ENCODE data around the gene KHDC1L. TPM values are rescaled to one million over a fixed set of nuclear protein-coding genes. Genes with fewer than 3 reads are reported as not detected.
"Not testable (repeated sequence)": the region's sequence is repeated elsewhere in the genome, so short reads cannot be mapped to it uniquely, and the experiment has no call there.

Gene KHDC1L
- total and polyA plus RNA-seq, 8 donors, result 0.23 TPM; not detected in 7

GRCh38 chr6:73236144-73236750 is 11.0 kb upstream of the KHDC1L start:
- no peaks in the 10 kb centered on the region for H3K36me3 ChIP-seq
- no peak for DNase-seq
- H3K27ac ChIP-seq, result no peak overlapping the region
- H3K27me3 ChIP-seq, result no peaks in the 10 kb centered on the region
- intact Hi-C loops (cut with DNase I; ENCODE audit: low total_unique reads), result no loop called here
- 89 to 97% (median 90%) methylated on average over 5 of the region's 5 CpGs for WGBS, 5 donors
- no peaks in the 10 kb centered on the region for H3K9me3 ChIP-seq
- H3K4me3 ChIP-seq, result no peak overlapping the region
- H3K4me1 ChIP-seq, result no peaks in the 10 kb centered on the region
- no peak for TF ChIP-seq POLR2AphosphoS5 (IDR thresholded peaks at IDR 0.05)
- no peak for TF ChIP-seq POLR2A (IDR thresholded peaks at IDR 0.05)
- TF ChIP-seq EP300 (IDR thresholded peaks at IDR 0.05), result no peak
- TF ChIP-seq, protein P1, sequence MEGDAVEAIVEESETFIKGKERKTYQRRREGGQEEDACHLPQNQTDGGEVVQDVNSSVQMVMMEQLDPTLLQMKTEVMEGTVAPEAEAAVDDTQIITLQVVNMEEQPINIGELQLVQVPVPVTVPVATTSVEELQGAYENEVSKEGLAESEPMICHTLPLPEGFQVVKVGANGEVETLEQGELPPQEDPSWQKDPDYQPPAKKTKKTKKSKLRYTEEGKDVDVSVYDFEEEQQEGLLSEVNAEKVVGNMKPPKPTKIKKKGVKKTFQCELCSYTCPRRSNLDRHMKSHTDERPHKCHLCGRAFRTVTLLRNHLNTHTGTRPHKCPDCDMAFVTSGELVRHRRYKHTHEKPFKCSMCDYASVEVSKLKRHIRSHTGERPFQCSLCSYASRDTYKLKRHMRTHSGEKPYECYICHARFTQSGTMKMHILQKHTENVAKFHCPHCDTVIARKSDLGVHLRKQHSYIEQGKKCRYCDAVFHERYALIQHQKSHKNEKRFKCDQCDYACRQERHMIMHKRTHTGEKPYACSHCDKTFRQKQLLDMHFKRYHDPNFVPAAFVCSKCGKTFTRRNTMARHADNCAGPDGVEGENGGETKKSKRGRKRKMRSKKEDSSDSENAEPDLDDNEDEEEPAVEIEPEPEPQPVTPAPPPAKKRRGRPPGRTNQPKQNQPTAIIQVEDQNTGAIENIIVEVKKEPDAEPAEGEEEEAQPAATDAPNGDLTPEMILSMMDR (IDR thresholded peaks at IDR 0.05), result no peak

- H3K36me3 ChIP-seq, result no peaks in the 10 kb centered on the region
- H3K9me3 ChIP-seq, result no peaks in the 10 kb centered on the region
- no peak overlapping the region for H3K27ac ChIP-seq
- H3K27me3 ChIP-seq, result no peaks in the 10 kb centered on the region
- TF ChIP-seq POLR2AphosphoS5 (IDR thresholded peaks at IDR 0.05) (no peak), EP300 (IDR thresholded peaks at IDR 0.05) (no peak), POLR2A (IDR thresholded peaks at IDR 0.05) (no peak)
- TF ChIP-seq, protein P1 (IDR thresholded peaks at IDR 0.05), result no peak
- 81 to 96% (median 91%) methylated on average over 1 of the region's 1 CpG for WGBS, 5 donors
- intact Hi-C loops (cut with DNase I; ENCODE audit: low total_unique reads), result no loop called here
- H3K4me3 ChIP-seq, result no peak overlapping the region
- no peaks in the 10 kb centered on the region for H3K4me1 ChIP-seq
- no peak for DNase-seq
These were observed 9.4 kb upstream of the KHDC1L start for GRCh38 chr6:73234733-73235132.

DNA sequence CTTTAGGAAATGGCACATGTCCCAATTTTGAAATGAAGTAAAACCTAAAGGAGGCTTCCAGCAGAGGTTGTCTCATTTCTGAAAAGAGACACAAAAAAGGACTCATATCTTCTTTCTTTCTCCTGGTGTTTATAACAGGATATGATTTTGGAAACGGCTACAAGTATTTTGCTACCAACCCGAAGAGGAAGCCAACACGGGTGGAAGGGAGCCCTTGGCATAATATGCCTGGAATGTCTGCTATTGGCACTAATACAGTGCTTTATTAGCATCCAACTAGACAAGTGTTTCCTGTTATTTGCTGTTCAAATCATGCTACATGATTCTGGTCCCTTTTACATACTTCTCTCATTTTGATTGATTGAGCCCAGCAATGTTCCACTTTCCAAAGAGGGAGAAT is 8.7 kb upstream of the KHDC1L start:
- WGBS, 5 donors, result 23 to 54% (median 28%) methylated on average over 3 of the region's 3 CpGs
- H3K4me3 ChIP-seq; H3K36me3 ChIP-seq; H3K27me3 ChIP-seq; intact Hi-C loops (cut with DNase I; ENCODE audit: low total_unique reads); H3K9me3 ChIP-seq; DNase-seq; H3K4me1 ChIP-seq; H3K27ac ChIP-seq: not testable (repeated sequence)

GRCh38 chr6:73233048-73233447 is 7.8 kb upstream of the KHDC1L start:
- no peaks in the 10 kb centered on the region for H3K4me1 ChIP-seq
- H3K36me3 ChIP-seq, result no peaks in the 10 kb centered on the region
- no peak for TF ChIP-seq POLR2A (IDR thresholded peaks at IDR 0.05)
- no peak for TF ChIP-seq EP300 (IDR thresholded peaks at IDR 0.05)
- TF ChIP-seq, protein P1 (IDR thresholded peaks at IDR 0.05), result no peak
- no peak for TF ChIP-seq POLR2AphosphoS5 (IDR thresholded peaks at IDR 0.05)
- 87 to 93% (median 90%) methylated on average over 6 of the region's 6 CpGs for WGBS, 5 donors
- no peak for DNase-seq
- no peaks in the 10 kb centered on the region for H3K9me3 ChIP-seq
- H3K27ac ChIP-seq, result no peak overlapping the region
- no peaks in the 10 kb centered on the region for H3K27me3 ChIP-seq
- no peak overlapping the region for H3K4me3 ChIP-seq
- intact Hi-C loops (cut with DNase I; ENCODE audit: low total_unique reads), result no loop called here

DNA sequence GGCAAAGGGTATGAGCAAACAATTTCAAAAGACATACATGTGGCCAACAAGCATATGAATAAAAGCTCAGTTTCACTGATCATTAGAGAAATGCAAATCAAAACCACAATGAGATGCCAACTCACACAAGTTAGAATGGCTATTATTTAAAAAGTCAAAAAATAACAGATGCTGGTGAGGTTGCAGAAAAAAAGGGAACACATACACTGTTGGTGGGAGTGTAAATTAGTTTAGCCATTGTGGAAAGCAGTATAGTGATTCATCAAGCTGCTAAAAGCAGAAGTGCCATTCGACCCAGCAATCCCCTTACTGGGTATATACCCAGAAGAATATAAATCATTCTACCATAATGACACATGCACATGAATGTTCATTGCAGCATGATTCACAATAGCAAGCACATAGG is 6.7 kb upstream of the KHDC1L start:
- H3K27ac ChIP-seq, result no peak overlapping the region
- no peak overlapping the region for H3K4me3 ChIP-seq
- intact Hi-C loops (cut with DNase I; ENCODE audit: low total_unique reads), result no loop called here
- 33 to 60% (median 50%) methylated on average over 1 of the region's 1 CpG for WGBS, 5 donors
- no peak for DNase-seq
- H3K27me3 ChIP-seq, result no peaks in the 10 kb centered on the region
- H3K9me3 ChIP-seq, result no peaks in the 10 kb centered on the region
- no peaks in the 10 kb centered on the region for H3K36me3 ChIP-seq
- no peaks in the 10 kb centered on the region for H3K4me1 ChIP-seq
- no peak for TF ChIP-seq POLR2AphosphoS5 (IDR thresholded peaks at IDR 0.05)
- TF ChIP-seq, protein P1 (IDR thresholded peaks at IDR 0.05), result no peak
- TF ChIP-seq POLR2A (IDR thresholded peaks at IDR 0.05), result no peak
- no peak for TF ChIP-seq EP300 (IDR thresholded peaks at IDR 0.05)
